HepG2 (cell line): ENCODE data around the gene ZNF106. TPM values are rescaled to one million over a fixed set of nuclear protein-coding genes. Genes with fewer than 3 reads are reported as not detected.

Source experiments
- AKAP8 ChIP-seq: sonication (generic); formaldehyde crosslinking; IDR thresholded peaks from 2 replicates; pipeline ENCODE4 v1.5.1; 2020; ENCODE audit warnings: mild to moderate bottlenecking, missing genetic modification reagents
- ATF7-NPFF ChIP-seq: sonication (generic); formaldehyde crosslinking; IDR thresholded peaks from 2 replicates; pipeline ENCODE4 v1.8.1; 2023; ENCODE audit warnings: mild to moderate bottlenecking, low read depth, missing genetic modification reagents, moderate library complexity
- BRD4 ChIP-seq: sonication (generic); formaldehyde crosslinking; IDR thresholded peaks from 2 replicates; pipeline ENCODE4 v1.4.0; 2020; ENCODE audit warnings: missing genetic modification reagents
- CBX5 ChIP-seq: sonication (generic); formaldehyde crosslinking; IDR thresholded peaks from 2 replicates; pipeline ENCODE4 v1.4.0; 2020; ENCODE audit warnings: missing genetic modification reagents, borderline replicate concordance
- CREB1 ChIP-seq, 2 experiments: fragments of 450-650 bp in 1 of 2; IDR thresholded peaks; 2 replicates each; pipeline ENCODE4 v1.6.1; 2016 to 2017; ENCODE audit warnings: control low read depth in 1 of 2, mild to moderate bottlenecking in 1 of 2, missing compliant biosample characterization in 1 of 2, missing genetic modification characterization in 1 of 2
- EHMT2 ChIP-seq: fragments of 200-600 bp; sonication (generic); IDR thresholded peaks from 2 replicates; pipeline ENCODE4 v1.7.0; 2017; ENCODE audit warnings: antibody characterized with exemption, low read depth, low read length, borderline replicate concordance
- ELF4 ChIP-seq: sonication (generic); formaldehyde crosslinking; IDR thresholded peaks from 2 replicates; pipeline ENCODE4 v1.5.0; 2020; ENCODE audit warnings: missing genetic modification reagents, mild to moderate bottlenecking, moderate library complexity, borderline replicate concordance
- EP300 ChIP-seq, 3 experiments: sonication (generic) in 1 of 3; formaldehyde crosslinking in 1 of 3; IDR thresholded peaks; 2 replicates each; pipeline versions ENCODE4 v1.5.1 to v1.6.1; 2011 to 2020; ENCODE audit warnings: low read depth in 2 of 3, low read length in 2 of 3, borderline replicate concordance in 1 of 3, improper control_type of control experiment in 1 of 3, mild to moderate bottlenecking in 1 of 3, missing genetic modification reagents in 1 of 3, moderate library complexity in 1 of 3
- FOXK1 ChIP-seq: sonication (generic); formaldehyde crosslinking; IDR thresholded peaks from 2 replicates; pipeline ENCODE4 v1.4.0; 2020; ENCODE audit warnings: low read depth, missing genetic modification reagents, borderline replicate concordance
- GABPA ChIP-seq, 2 experiments: IDR thresholded peaks; 2 replicates each; pipeline ENCODE4 v1.6.1; 2011 to 2016; ENCODE audit warnings: low read depth in 2 of 2, low read length in 1 of 2, missing biosample characterization in 1 of 2, missing genetic modification characterization in 1 of 2
- HIC2 ChIP-seq: sonication (generic); formaldehyde crosslinking; IDR thresholded peaks from 2 replicates; pipeline ENCODE4 v1.9.0; 2022; ENCODE audit warnings: low read depth, missing genetic modification reagents
- IRX3 ChIP-seq: sonication (generic); formaldehyde crosslinking; IDR thresholded peaks from 2 replicates; pipeline ENCODE4 v1.8.1; 2023; ENCODE audit warnings: mild to moderate bottlenecking, low read depth, missing genetic modification reagents, borderline replicate concordance
- MIER3 ChIP-seq: IDR thresholded peaks from 2 replicates; pipeline ENCODE4 v1.6.1; 2016; ENCODE audit warnings: missing compliant biosample characterization, borderline replicate concordance
- NFIC ChIP-seq: IDR thresholded peaks from 2 replicates; pipeline ENCODE4 v1.6.1; 2012; ENCODE audit warnings: mild to moderate bottlenecking, low read length, inconsistent platforms
- PLSCR1 ChIP-seq: sonication (generic); formaldehyde crosslinking; IDR thresholded peaks from 2 replicates; pipeline ENCODE4 v1.5.0; 2020; ENCODE audit warnings: missing genetic modification reagents, mild to moderate bottlenecking, borderline replicate concordance
- RARA ChIP-seq: IDR thresholded peaks from 2 replicates; pipeline ENCODE4 v1.6.1; 2016; ENCODE audit warnings: missing genetic modification reagents, missing compliant biosample characterization
- SRY ChIP-seq: sonication (generic); formaldehyde crosslinking; IDR thresholded peaks from 2 replicates; pipeline ENCODE4 v1.8.0; 2022; ENCODE audit warnings: mild to moderate bottlenecking, missing genetic modification reagents
- YEATS2 ChIP-seq: sonication (generic); formaldehyde crosslinking; IDR thresholded peaks from 2 replicates; pipeline ENCODE4 v1.4.0; 2020; ENCODE audit warnings: missing genetic modification reagents, borderline replicate concordance
- ZNF292 ChIP-seq: sonication (generic); formaldehyde crosslinking; IDR thresholded peaks from 2 replicates; pipeline ENCODE4 v1.8.1; 2022; ENCODE audit warnings: mild to moderate bottlenecking, low read depth, missing genetic modification reagents, borderline replicate concordance
- ZNF382 ChIP-seq: sonication (generic); formaldehyde crosslinking; IDR thresholded peaks from 2 replicates; pipeline ENCODE4 v1.5.0; 2020; ENCODE audit warnings: missing genetic modification reagents, mild to moderate bottlenecking, borderline replicate concordance
- ZNF619 ChIP-seq: sonication (generic); formaldehyde crosslinking; IDR thresholded peaks from 2 replicates; pipeline ENCODE4 v1.4.0; 2020; ENCODE audit warnings: mild to moderate bottlenecking, missing genetic modification reagents
- ZNF800 ChIP-seq: sonication (generic); formaldehyde crosslinking; IDR thresholded peaks from 2 replicates; pipeline ENCODE4 v1.4.0; 2020; ENCODE audit warnings: missing genetic modification reagents
- ZSCAN12 ChIP-seq: sonication (generic); formaldehyde crosslinking; IDR thresholded peaks from 2 replicates; pipeline ENCODE4 v1.9.0; 2021; ENCODE audit warnings: mild to moderate bottlenecking, missing genetic modification reagents
- polyA plus RNA-seq, 8 experiments: library from polyadenylated mRNA; depleted of rRNA in 3 of 8; stranded (reverse) in 7 of 8; unstranded in 1 of 8; fragments of >200 nt; fragmentation: Illumina TruSeq in 4 of 8; extraction: Trizol in 4 of 8; gene quantifications; 2 replicates each; pipeline versions ENCODE4 v1.2.1 to v1.2.3, GENCODE V29; 2011 to 2016; ENCODE audit warnings: low read depth in 4 of 8, missing spikeins in 1 of 8, mixed read lengths in 1 of 8; ENCODE audit not compliant: insufficient read depth in 1 of 8
- total RNA-seq, 5 experiments: library from RNA; depleted of rRNA; stranded (reverse); fragments of >200 nt; fragmentation: Illumina TruSeq; extraction: Trizol; gene quantifications; 2 replicates each; pipeline ENCODE4 v1.2.3, GENCODE V29; 2016; ENCODE audit warnings: low read depth in 1 of 5

Gene ZNF106
- total and polyA plus RNA-seq, 2 of the 13 experiments (the other 11 are each of a cell fraction or from before 2014, with no cell fraction given) = 12.5 to 35.1 TPM

- TF ChIP-seq ZNF292 (CRISPR knock-in tag) (no peak), CBX5 (no peak; the same call in 1 of the 2 replicates), GABPA (IDR thresholded peaks at IDR 0.05; ENCODE audit: low read depth, low read length) (no peak), GABPA (CRISPR knock-in tag; IDR thresholded peaks at IDR 0.05; ENCODE audit: low read depth) (peak; percentile 75), YEATS2 (peak; percentile 90; the same call in 1 of the 2 replicates), ATF7-NPFF (peak; percentile 67; the same call in 1 of the 2 replicates), FOXK1 (CRISPR knock-in tag) (peak; percentile 83), ZNF619 (CRISPR knock-in tag) (no peak), EHMT2 (no peak), ZNF382 (CRISPR knock-in tag) (no peak), HIC2 (no peak), AKAP8 (CRISPR knock-in tag) (no peak; the same call in 1 of the 2 replicates), NFIC (0 out of 2 replicates have a peak, but pooled peaks have one; percentile 59), CREB1 (IDR thresholded peaks at IDR 0.05) (peak; percentile 81), CREB1 (CRISPR knock-in tag; IDR thresholded peaks at IDR 0.05) (peak; percentile 91), EP300 (IDR thresholded peaks at IDR 0.05; ENCODE audit: low read depth in 2 of 2, low read length in 2 of 2) (peak in 1 of 2 experiments; percentile 40; a peak in 1 of 4 replicates), EP300 (CRISPR knock-in tag; IDR thresholded peaks at IDR 0.05; ENCODE audit: borderline replicate concordance) (no peak), RARA (0 out of 2 replicates have a peak, but pooled peaks have one; percentile 33), PLSCR1 (no peak), ZSCAN12 (CRISPR knock-in tag) (peak; percentile 74; the same call in 1 of the 2 replicates), ZNF800 (CRISPR knock-in tag) (0 out of 2 replicates have a peak, but pooled peaks have one; percentile 52), SRY (peak; percentile 28; the same call in 1 of the 2 replicates), IRX3 (CRISPR knock-in tag) (no peak), ELF4 (CRISPR knock-in tag) (peak; percentile 91), MIER3 (CRISPR knock-in tag) (peak; percentile 39; the same call in 1 of the 2 replicates), BRD4 (CRISPR knock-in tag) (peak; percentile 83; the same call in 1 of the 2 replicates)
Measured at GRCh38 chr15:42490671-42491538, at the start of gene ZNF106 (continued).
